ENCODE results near the gene GNAS. TPM values are rescaled to one million over a fixed set of nuclear protein-coding genes. Genes with fewer than 3 reads are reported as not detected.

GNAS gene
- 1,000 to 10,000 TPM; 1,022 to 1,326 TPM for total RNA-seq

GRCh38 chr20:58852543-58853271, at the start of gene GNAS:
Gene GNAS (plus strand): TSS chr20:58852716.
- Mint-ChIP-seq H3K27ac (no peak within 1 kb of the TSS), H3K4me3 (peak within 1 kb of the TSS; percentile 85), H3K4me1 (peaks cover 40% of the 10 kb centered on the region), H3K27me3 (peaks cover 62% of the 10 kb centered on the region), H3K36me3 (ENCODE audit: low read depth) (no peaks in the 10 kb centered on the region), H3K9me3 (no peaks in the 10 kb centered on the region)
- ChIA-PET CTCF (interaction anchor here (0.9 to 3.2 kb wide), 4 partner anchors 15 to 202 kb away, joined by 3 to 19 read pairs (median 3); partner anchors contain the start of gene STX16), POLR2A (interaction anchor here (0.6 kb wide), 1 partner anchor 240 kb away, joined by 5 read pairs; no protein-coding TSS in a partner anchor)
- peak; percentile 60 for DNase-seq

- Mint-ChIP-seq H3K4me3 (no peak overlapping the region), H3K27me3 (peaks cover 31% of the 10 kb centered on the region), H3K36me3 (ENCODE audit: low read depth) (no peaks in the 10 kb centered on the region), H3K4me1 (no peaks in the 10 kb centered on the region), H3K27ac (no peak overlapping the region), H3K9me3 (no peaks in the 10 kb centered on the region)
- no peak for DNase-seq
- ChIA-PET POLR2A (no interaction called here), CTCF (no interaction called here)
Measured at GRCh38 chr20:58803533-58803932, 49.0 kb upstream of the GNAS start.

GRCh38 chr20:58807801-58808200, 44.7 kb upstream of the GNAS start:
- Mint-ChIP-seq H3K27ac (no peak overlapping the region), H3K4me1 (no peaks in the 10 kb centered on the region), H3K36me3 (ENCODE audit: low read depth) (no peaks in the 10 kb centered on the region), H3K4me3 (no peak overlapping the region), H3K9me3 (no peaks in the 10 kb centered on the region), H3K27me3 (peaks cover 27% of the 10 kb centered on the region)
- ChIA-PET POLR2A (no interaction called here), CTCF (no interaction called here)
- no peak for DNase-seq

GRCh38 chr20:58808271-58809046, 44.1 kb upstream of the GNAS start:
- H3K27me3 Mint-ChIP-seq, result peaks cover 27% of the 10 kb centered on the region
- no peak overlapping the region for H3K4me3 Mint-ChIP-seq
- no peaks in the 10 kb centered on the region for H3K9me3 Mint-ChIP-seq
- H3K36me3 Mint-ChIP-seq (ENCODE audit: low read depth), result no peaks in the 10 kb centered on the region
- CTCF ChIA-PET, result no interaction called here
- no peak for DNase-seq
- POLR2A ChIA-PET, result no interaction called here
- H3K4me1 Mint-ChIP-seq, result no peaks in the 10 kb centered on the region
- no peak overlapping the region for H3K27ac Mint-ChIP-seq

GRCh38 chr20:58810116-58810878, 42.2 kb upstream of the GNAS start:
- Mint-ChIP-seq H3K9me3 (no peaks in the 10 kb centered on the region), H3K27ac (no peak overlapping the region), H3K36me3 (ENCODE audit: low read depth) (no peaks in the 10 kb centered on the region), H3K27me3 (peaks cover 39% of the 10 kb centered on the region), H3K4me3 (no peak overlapping the region), H3K4me1 (no peaks in the 10 kb centered on the region)
- CTCF ChIA-PET, result interaction anchor here (0.9 kb wide), 1 partner anchor 12 kb away, joined by 3 read pairs; no protein-coding TSS in a partner anchor
- DNase-seq, result no peak
- POLR2A ChIA-PET, result no interaction called here

DNA sequence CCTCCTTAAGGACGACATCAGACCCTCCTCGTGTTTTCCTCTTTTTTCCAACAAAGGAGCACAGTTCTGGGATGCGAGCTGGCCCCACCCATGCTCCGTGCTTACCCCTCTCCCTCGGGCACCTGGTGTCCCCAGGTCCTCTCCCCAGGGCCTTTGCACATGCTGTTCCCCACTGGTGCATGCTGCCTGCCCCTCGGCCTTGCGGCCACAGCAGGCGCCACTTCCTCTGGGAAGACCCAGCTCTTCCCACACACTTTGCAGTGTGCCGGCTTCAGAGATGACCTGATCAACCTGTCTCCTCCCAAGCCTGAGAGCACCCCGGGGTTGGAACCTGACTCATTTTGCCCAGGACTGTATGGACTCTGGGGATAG, 41.7 kb upstream of the GNAS start:
- ChIA-PET CTCF (no interaction called here), POLR2A (no interaction called here)
- Mint-ChIP-seq H3K27ac (no peak overlapping the region), H3K36me3 (ENCODE audit: low read depth) (no peaks in the 10 kb centered on the region), H3K27me3 (peaks cover 43% of the 10 kb centered on the region), H3K4me1 (no peaks in the 10 kb centered on the region), H3K9me3 (no peaks in the 10 kb centered on the region), H3K4me3 (no peak overlapping the region)
- DNase-seq, result no peak

DNA sequence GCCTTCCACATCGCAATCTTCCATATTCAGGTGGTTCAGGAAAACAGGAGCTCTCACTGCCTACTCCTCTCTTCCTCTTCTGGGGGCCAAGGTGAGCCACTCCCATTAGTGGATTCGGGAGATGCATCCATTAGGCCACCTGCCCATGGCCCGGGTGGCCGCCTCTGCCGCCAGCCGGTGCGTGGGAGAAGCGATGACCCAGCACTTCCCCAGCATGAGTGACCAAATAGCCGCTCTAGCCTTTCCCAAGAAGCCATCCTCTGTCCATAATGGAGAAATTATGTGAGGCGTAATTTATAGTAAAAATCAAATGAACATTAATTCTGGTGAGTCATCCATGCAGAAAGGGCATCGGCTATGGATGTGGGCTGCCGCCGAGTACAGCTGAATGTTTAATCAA, 41.2 kb upstream of the GNAS start:
- Mint-ChIP-seq H3K27me3 (peaks cover 39% of the 10 kb centered on the region), H3K4me3 (no peak overlapping the region), H3K36me3 (ENCODE audit: low read depth) (no peaks in the 10 kb centered on the region), H3K27ac (no peak overlapping the region), H3K4me1 (no peaks in the 10 kb centered on the region), H3K9me3 (no peaks in the 10 kb centered on the region)
- CTCF ChIA-PET, result no interaction called here
- DNase-seq, result no peak
- POLR2A ChIA-PET, result no interaction called here

- ChIA-PET CTCF (interaction anchor here (0.8 to 1.5 kb wide), 2 partner anchors 15 kb away, joined by 3 to 6 read pairs; no protein-coding TSS in a partner anchor), POLR2A (no interaction called here)
- no peaks in the 10 kb centered on the region for H3K9me3 Mint-ChIP-seq
- DNase-seq, result no peak
- no peak overlapping the region for H3K4me3 Mint-ChIP-seq
- no peaks in the 10 kb centered on the region for H3K36me3 Mint-ChIP-seq (ENCODE audit: low read depth)
- no peak overlapping the region for H3K27ac Mint-ChIP-seq
- H3K27me3 Mint-ChIP-seq, result peaks cover 40% of the 10 kb centered on the region
- peaks cover 4% of the 10 kb centered on the region for H3K4me1 Mint-ChIP-seq
Measured at GRCh38 chr20:58813369-58813768, 39.1 kb upstream of the GNAS start.

DNA sequence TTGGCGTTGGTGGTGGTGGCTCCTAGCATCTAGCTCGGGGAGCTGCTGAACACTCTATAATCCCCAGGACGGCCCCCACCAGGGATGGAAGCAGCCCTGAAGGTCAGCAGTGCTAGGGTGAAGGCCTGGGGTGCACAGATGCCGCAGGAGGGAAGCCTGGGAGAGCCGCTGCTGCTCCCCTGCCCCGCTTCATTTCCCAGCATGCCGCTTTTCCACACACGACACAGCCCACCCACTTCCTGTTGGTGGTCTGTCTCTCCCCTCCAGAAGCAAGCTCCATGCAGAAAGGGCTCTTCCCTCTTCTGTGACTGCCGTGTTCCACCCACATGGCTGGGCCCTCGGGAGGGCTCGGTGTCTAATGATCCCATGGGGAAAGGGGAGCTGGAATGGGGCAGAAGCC, 37.1 kb upstream of the GNAS start:
- POLR2A ChIA-PET, result no interaction called here
- H3K27ac Mint-ChIP-seq, result no peak overlapping the region
- peaks cover 30% of the 10 kb centered on the region for H3K27me3 Mint-ChIP-seq
- peaks cover 16% of the 10 kb centered on the region for H3K4me1 Mint-ChIP-seq
- no peak for DNase-seq
- CTCF ChIA-PET, result interaction anchor here (1.3 to 1.7 kb wide), 3 partner anchors 9 to 37 kb away, joined by 3 to 5 read pairs (median 3); partner anchors contain the start of gene GNAS
- H3K36me3 Mint-ChIP-seq (ENCODE audit: low read depth), result peaks cover 4% of the 10 kb centered on the region
- H3K4me3 Mint-ChIP-seq, result no peak overlapping the region
- no peaks in the 10 kb centered on the region for H3K9me3 Mint-ChIP-seq

DNA sequence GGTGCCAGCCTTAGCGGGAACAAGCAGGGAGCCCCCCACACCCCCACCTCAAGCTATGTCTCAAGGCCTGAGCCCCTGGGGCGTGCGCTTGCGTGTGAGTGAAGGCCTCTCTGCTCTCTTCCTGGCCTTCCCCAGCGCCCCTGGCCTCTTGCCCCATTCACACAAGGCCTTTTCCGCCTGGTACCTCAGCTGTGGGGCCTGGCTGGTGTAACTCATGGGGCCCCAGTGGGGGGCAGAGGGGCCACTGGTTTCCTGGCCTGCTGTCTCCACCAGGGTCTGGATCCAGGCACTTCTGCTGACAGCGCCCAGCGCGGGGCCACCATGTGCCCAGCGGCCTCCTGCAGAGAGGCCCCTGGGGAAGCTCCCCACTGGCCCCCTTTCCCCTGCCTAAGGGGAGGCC, 36.5 kb upstream of the GNAS start:
- no peaks in the 10 kb centered on the region for H3K9me3 Mint-ChIP-seq
- ChIA-PET POLR2A (no interaction called here), CTCF (interaction anchor here (1.3 to 1.7 kb wide), 2 partner anchors 23 to 36 kb away, joined by 3 read pairs; partner anchors contain the start of gene GNAS)
- H3K27ac Mint-ChIP-seq, result no peak overlapping the region
- H3K36me3 Mint-ChIP-seq (ENCODE audit: low read depth), result peaks cover 7% of the 10 kb centered on the region
- DNase-seq, result no peak
- peaks cover 16% of the 10 kb centered on the region for H3K4me1 Mint-ChIP-seq
- no peak overlapping the region for H3K4me3 Mint-ChIP-seq
- peaks cover 30% of the 10 kb centered on the region for H3K27me3 Mint-ChIP-seq

DNA sequence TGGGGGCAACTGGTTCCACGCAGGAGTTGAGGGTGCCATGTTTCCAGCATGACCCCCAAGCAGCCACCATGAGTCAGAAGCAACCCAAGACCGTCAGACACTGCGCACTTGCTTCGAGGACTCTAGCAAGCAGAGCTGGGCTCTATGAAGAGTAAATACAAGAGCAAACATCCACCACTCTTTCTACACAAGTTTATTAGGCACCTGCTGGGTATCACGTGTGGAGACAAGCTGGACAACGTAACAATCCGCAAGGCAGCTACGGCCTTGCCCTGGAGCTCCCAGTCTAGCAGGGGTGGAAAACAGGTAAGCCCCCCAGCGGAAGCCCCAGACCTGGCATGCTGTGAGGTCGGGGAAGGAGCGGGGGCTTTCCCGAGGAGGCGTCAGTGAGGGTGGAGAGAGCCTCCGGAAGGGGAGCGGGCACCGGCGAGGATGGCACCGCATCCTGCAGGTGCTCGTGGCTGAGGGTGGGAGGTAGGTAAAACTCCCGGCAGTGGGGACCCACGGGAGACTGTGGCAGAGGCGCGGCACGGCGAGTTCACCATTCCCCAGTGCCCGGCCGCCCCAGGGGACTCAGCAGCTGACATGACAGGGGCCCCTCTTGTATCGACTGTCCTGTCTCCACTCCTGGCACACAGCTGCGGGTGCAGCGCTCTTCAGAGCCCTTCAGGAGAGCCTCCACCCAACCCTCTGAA, 35.4 kb upstream of the GNAS start:
- Mint-ChIP-seq H3K27ac (no peak overlapping the region), H3K27me3 (peaks cover 28% of the 10 kb centered on the region), H3K4me1 (peaks cover 16% of the 10 kb centered on the region), H3K4me3 (no peak overlapping the region), H3K36me3 (ENCODE audit: low read depth) (peaks cover 7% of the 10 kb centered on the region), H3K9me3 (no peaks in the 10 kb centered on the region)
- ChIA-PET POLR2A (no interaction called here), CTCF (no interaction called here)
- DNase-seq, result no peak

GRCh38 chr20:58817748-58818147, 34.8 kb upstream of the GNAS start:
- ChIA-PET CTCF (interaction anchor here (1.4 kb wide), 1 partner anchor 167 kb away, joined by 5 read pairs; the partner anchor contains the start of gene STX16), POLR2A (no interaction called here)
- no peak for DNase-seq
- Mint-ChIP-seq H3K4me3 (no peak overlapping the region), H3K27ac (no peak overlapping the region), H3K27me3 (peaks cover 28% of the 10 kb centered on the region), H3K9me3 (no peaks in the 10 kb centered on the region), H3K4me1 (peaks cover 16% of the 10 kb centered on the region), H3K36me3 (ENCODE audit: low read depth) (peaks cover 7% of the 10 kb centered on the region)
